Esophagus muscularis mucosa (tissue), 4 donors: ENCODE measurements around the gene ADAM10. TPM values are rescaled to one million over a fixed set of nuclear protein-coding genes. Genes with fewer than 3 reads are reported as not detected.

ENCODE experiments used
- DNase-seq: peaks from one replicate; pipeline ENCODE4 v3.0.0-alpha.2; 2017; ENCODE audit errors: extremely low spot score
- H3K27ac ChIP-seq, 4 donors: fragments of 200-600 bp; sonication (generic); replicated peaks in 1 of 4; 1 replicate in 3 of 4; 2 replicates in 1 of 4; pipeline ENCODE4 v1.5.1; 2016 to 2019; ENCODE audit warnings: mild to moderate bottlenecking in 1 of 4
- H3K27me3 ChIP-seq, 4 donors: fragments of 200-600 bp; sonication (generic); one replicate each; pipeline versions ENCODE4 v1.5.1 to v1.6.0; 2016 to 2019
- H3K36me3 ChIP-seq, 4 donors: fragments of 200-600 bp; sonication (generic); one replicate each; pipeline ENCODE4 v1.5.1; 2016 to 2019
- H3K4me1 ChIP-seq, 4 donors: fragments of 200-600 bp; sonication (generic); one replicate each; pipeline ENCODE4 v1.5.1; 2016 to 2019
- H3K4me3 ChIP-seq, 4 donors: fragments of 200-600 bp; sonication (generic); 1 replicate in 2 of 4; 2 replicates in 2 of 4; pipeline ENCODE4 v1.5.1; 2016 to 2019; ENCODE audit warnings: mild to moderate bottlenecking in 4 of 4, moderate library complexity in 1 of 4
- H3K9me3 ChIP-seq, 4 donors: fragments of 200-600 bp; sonication (generic); 1 replicate in 3 of 4; 2 replicates in 1 of 4; pipeline ENCODE4 v1.5.1; 2016 to 2019
- EP300 ChIP-seq: sonication (generic); formaldehyde crosslinking; IDR thresholded peaks from one replicate; pipeline ENCODE4 v1.6.1; 2017; ENCODE audit warnings: antibody characterized with exemption
- POLR2A ChIP-seq: fragments of 450-650 bp; IDR thresholded peaks from one replicate; pipeline ENCODE4 v1.6.1; 2017; ENCODE audit warnings: antibody characterized with exemption, moderate library complexity, mild to moderate bottlenecking, low read depth
- POLR2AphosphoS5 ChIP-seq, 2 donors: sonication (generic); formaldehyde crosslinking; IDR thresholded peaks; one replicate each; pipeline ENCODE4 v1.6.1; 2017; ENCODE audit warnings: antibody characterized with exemption in 2 of 2
- WGBS: methylation state at CpG from one replicate; pipeline ENCODE4 v1.1.5; 2018; 5-methylcytosine and 5-hydroxymethylcytosine counted together
- intact Hi-C: fragments of 100-400 bp; cut with DNase I; formaldehyde crosslinking; loops from one replicate; pipeline ENCODE4 v1.15.1; 2023
- total RNA-seq, 4 donors: library from RNA; depleted of rRNA; stranded (reverse); fragments of >200 nt; gene quantifications; one replicate each; pipeline versions ENCODE4 v1.1.0 to v1.2.1, GENCODE V29; 2016
- TF ChIP-seq, protein P1 (sequence below), 3 experiments: fragments of 200-600 bp in 2 of 3; fragments of 450-650 bp in 1 of 3; sonication (generic) in 2 of 3; IDR thresholded peaks; one replicate each; pipeline ENCODE4 v1.5.1; 2017 to 2019; ENCODE audit warnings: antibody characterized with exemption in 3 of 3, mild to moderate bottlenecking in 2 of 3, moderate library complexity in 1 of 3

ADAM10 gene
- total RNA-seq, 4 donors from 2014 or later, result 43.8 to 58.8 (median 48.5) TPM

DNA sequence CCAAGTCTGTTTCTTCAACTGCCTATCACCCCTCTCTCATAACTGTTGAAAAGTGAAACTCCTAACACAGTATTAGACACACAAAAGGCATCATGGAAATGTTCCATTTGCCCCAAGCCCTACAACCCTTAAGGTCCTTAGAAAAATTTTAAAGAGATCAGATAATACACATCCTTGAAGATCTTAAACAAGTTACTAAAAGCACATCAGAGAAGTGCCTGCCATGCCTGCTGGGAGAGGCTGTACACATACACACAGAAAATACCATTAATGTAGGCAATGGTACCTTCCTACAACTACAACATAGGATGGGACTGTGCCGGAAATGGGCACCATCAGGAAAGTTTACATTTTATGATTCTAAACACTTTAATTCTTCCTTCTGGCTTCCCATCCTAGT, 3.3 kb downstream of the ADAM10 start:
- DNase-seq, result no peak
- H3K27ac ChIP-seq, result no peak overlapping the region
- H3K36me3 ChIP-seq, result no peaks in the 10 kb centered on the region
- 95% methylated on average over 1 of the region's 1 CpG for WGBS
- no peak overlapping the region for H3K4me3 ChIP-seq
- TF ChIP-seq EP300 (no peak), POLR2AphosphoS5 (IDR thresholded peaks at IDR 0.05) (no peak), POLR2A (no peak)
- TF ChIP-seq, protein P1, sequence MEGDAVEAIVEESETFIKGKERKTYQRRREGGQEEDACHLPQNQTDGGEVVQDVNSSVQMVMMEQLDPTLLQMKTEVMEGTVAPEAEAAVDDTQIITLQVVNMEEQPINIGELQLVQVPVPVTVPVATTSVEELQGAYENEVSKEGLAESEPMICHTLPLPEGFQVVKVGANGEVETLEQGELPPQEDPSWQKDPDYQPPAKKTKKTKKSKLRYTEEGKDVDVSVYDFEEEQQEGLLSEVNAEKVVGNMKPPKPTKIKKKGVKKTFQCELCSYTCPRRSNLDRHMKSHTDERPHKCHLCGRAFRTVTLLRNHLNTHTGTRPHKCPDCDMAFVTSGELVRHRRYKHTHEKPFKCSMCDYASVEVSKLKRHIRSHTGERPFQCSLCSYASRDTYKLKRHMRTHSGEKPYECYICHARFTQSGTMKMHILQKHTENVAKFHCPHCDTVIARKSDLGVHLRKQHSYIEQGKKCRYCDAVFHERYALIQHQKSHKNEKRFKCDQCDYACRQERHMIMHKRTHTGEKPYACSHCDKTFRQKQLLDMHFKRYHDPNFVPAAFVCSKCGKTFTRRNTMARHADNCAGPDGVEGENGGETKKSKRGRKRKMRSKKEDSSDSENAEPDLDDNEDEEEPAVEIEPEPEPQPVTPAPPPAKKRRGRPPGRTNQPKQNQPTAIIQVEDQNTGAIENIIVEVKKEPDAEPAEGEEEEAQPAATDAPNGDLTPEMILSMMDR (IDR thresholded peaks at IDR 0.05), result no peak
- H3K4me1 ChIP-seq, result peaks cover 38 to 55% (median 47%) of the 10 kb centered on the region in 4 donors
- no peaks in the 10 kb centered on the region for H3K9me3 ChIP-seq
- intact Hi-C loops, result no loop called here
- no peaks in the 10 kb centered on the region for H3K27me3 ChIP-seq

DNA sequence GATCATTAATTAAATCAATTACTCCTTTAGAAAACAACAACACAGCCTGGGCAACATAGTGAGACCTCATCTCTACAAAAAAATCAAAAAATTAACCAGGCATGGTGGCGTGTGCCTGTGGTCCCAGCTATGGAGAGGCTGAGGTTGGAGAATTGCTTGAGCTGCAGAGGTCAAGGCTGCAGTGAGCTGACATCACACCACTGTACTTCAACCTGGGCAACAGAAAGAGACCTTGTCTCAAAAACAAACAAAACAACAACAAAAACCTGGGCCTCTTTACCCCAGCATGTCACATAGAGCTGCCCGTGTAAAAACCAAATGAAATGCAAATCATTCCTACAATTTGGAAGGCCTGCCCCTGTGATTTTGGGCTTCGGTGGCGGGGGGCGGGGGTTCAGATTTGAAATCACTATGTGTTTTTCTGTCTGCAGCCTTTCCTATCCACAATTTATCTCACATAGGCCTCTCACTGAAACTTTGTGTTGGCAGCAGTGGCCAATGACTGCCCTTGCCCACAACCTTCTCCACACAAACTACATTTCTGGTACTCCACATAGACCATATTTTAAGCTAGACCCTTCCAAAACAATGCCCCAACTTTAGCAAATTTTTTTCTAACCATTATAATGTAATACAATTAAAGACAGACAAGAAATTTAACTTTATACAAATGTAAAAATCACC, 6.5 kb downstream of the ADAM10 start:
- no peaks in the 10 kb centered on the region for H3K9me3 ChIP-seq
- peaks cover 38 to 57% (median 51%) of the 10 kb centered on the region in 4 donors for H3K4me1 ChIP-seq
- 93% methylated on average over 5 of the region's 5 CpGs for WGBS
- no peaks in the 10 kb centered on the region for H3K27me3 ChIP-seq
- intact Hi-C loops, result no loop called here
- no peaks in the 10 kb centered on the region for H3K36me3 ChIP-seq
- no peak overlapping the region for H3K4me3 ChIP-seq
- no peak for TF ChIP-seq EP300
- DNase-seq, result no peak
- H3K27ac ChIP-seq, result no peak overlapping the region

DNA sequence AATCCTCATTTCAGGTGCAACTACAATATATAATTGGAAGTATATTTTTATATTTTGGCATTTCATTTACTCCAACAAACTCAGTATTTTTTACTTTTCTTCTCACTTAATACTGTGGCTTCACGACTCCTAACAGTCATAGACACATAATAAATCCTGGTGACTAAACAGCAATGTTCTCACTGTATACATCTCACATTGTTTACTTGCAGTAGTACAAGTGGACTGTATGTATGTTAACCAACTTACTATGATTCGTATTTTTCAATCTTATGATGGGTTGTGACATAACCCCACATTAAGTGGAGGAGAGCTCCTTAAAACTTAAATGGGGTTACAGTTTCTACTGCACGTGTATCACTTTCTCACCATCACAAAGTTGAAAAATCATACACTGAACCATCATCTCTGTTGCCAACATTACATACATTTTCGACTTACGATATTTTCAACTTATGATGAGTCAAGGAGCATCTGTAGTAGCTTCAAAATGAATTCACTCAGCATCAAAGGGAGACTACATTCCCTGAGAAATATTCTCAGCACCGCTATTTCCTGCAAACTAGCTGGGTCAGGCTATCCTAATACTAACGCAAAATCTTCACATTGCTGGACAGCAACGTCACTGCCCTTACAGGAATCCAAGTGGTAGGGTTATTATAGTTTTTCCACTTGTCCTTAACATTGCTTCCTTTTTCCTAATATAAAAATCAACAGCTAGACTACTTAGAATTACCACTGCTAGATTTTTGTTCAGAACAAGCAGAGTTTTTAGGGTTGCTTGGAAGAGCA, 7.3 kb downstream of the ADAM10 start:
- Histone ChIP-seq H3K4me1 (peaks cover 44 to 57% (median 47%) of the 10 kb centered on the region in 4 donors), H3K27ac (no peak overlapping the region), H3K4me3 (no peak overlapping the region), H3K9me3 (no peaks in the 10 kb centered on the region), H3K36me3 (no peaks in the 10 kb centered on the region), H3K27me3 (no peaks in the 10 kb centered on the region)
- no peak for DNase-seq
- intact Hi-C loops, result no loop called here
- 83% methylated on average over 8 of the region's 8 CpGs for WGBS
- TF ChIP-seq POLR2A (no peak), POLR2AphosphoS5 (IDR thresholded peaks at IDR 0.05) (no peak), EP300 (no peak)
- TF ChIP-seq, protein P1 (IDR thresholded peaks at IDR 0.05), result no peak

DNA sequence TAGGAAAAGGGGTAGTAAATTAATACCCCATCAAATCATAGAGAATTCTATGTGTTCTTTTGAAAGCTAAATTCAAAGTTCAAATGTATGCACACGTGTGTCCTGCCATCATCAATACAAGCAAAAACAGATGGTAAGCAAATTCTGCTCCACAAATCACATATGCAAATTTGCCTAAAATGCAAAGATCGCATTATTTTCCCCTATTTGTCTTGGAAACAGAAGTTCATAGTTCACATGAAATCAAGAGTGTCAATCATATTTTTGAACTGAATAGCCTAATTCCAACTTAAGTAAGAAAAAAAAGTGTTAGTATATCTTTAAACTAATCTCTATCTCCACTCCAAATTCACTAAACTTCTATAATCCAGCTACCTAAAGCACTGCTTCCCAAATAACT, 8.5 kb downstream of the ADAM10 start:
- H3K36me3 ChIP-seq, result no peaks in the 10 kb centered on the region
- no peaks in the 10 kb centered on the region for H3K9me3 ChIP-seq
- H3K27me3 ChIP-seq, result no peaks in the 10 kb centered on the region
- DNase-seq, result no peak
- no peak overlapping the region for H3K4me3 ChIP-seq
- peaks cover 36 to 54% (median 37%) of the 10 kb centered on the region in 4 donors for H3K4me1 ChIP-seq
- WGBS, result 83% methylated on average over 2 of the region's 2 CpGs
- no peak overlapping the region for H3K27ac ChIP-seq
- intact Hi-C loops, result no loop called here
- TF ChIP-seq POLR2AphosphoS5 (IDR thresholded peaks at IDR 0.05) (no peak), EP300 (no peak), POLR2A (no peak)
- TF ChIP-seq, protein P1 (IDR thresholded peaks at IDR 0.05), result no peak

DNA sequence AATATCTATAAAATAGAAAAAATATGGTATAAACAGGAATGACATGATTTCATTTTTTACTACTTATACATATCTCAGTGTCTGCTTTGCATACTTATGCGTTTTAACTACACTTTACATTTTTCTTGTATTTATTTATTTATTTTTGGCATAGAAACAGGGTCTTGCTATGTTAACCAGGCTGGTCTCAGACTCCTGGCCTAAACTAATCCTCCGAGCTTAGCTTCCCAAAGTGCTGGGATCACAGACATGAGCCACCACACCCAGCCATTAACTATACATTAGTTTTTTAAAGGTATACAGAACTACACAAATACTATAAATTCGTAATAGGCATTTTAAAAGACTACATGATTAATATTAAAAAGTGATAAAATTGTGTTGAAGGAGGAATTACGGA, 9.1 kb downstream of the ADAM10 start:
- Histone ChIP-seq H3K9me3 (no peaks in the 10 kb centered on the region), H3K27ac (no peak overlapping the region), H3K36me3 (no peaks in the 10 kb centered on the region), H3K4me3 (no peak overlapping the region), H3K4me1 (peaks cover 31 to 52% (median 33%) of the 10 kb centered on the region in 4 donors), H3K27me3 (no peaks in the 10 kb centered on the region)
- TF ChIP-seq EP300, result no peak
- TF ChIP-seq POLR2AphosphoS5 (IDR thresholded peaks at IDR 0.05), result no peak
- TF ChIP-seq POLR2A, result no peak
- no peak for DNase-seq
- WGBS, result 89% methylated on average over 4 of the region's 4 CpGs
- intact Hi-C loops, result no loop called here
